Activated CD8-positive, alpha-beta memory T cell treated with anti-CD3 and anti-CD28 coated beads for 1 hour (primary cell): ENCODE results near the gene MYL9.

Source experiments
- DNase-seq, 2 donors: peaks; one replicate each; pipeline ENCODE4 v3.0.0-alpha.2; 2020; ENCODE audit warnings: low read depth in 1 of 2; ENCODE audit errors: extremely low read depth in 1 of 2

The MYL9 gene

DNA sequence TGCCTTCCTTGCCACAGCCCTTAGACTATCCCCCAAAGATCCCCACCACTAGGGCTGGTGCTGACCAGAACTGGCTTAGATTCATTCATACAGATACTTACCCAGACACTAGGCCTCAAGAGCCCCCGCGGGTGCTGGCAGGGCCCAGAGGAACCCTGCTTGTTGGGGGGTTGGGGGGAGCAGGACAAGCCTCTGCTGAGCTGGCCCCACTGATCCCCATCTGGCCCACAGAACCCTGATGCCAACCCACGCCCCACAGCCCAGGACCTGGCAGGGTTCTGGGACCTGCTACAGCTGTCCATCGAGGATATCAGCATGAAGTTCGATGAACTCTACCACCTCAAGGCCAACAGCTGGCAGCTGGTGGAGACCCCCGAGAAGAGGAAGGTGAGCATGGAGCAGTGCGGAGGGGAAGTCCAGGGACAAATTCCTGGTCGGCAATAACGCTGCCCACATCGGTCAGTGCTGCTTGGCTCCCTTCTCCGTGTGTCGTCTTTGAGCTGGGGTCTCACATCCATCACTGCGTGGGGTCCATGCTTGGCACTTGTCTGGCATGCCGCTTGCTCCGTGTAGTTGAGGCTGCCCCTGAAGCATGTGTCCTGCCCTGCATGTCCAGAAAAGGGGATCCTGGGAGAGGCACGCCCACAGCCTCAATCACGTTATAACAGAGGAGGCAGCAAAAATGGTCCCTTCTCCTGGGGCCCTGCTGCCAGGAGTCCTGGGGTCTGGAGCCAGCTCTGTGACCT, 15.5 kb upstream of the MYL9 start:
- no peak for DNase-seq

GRCh38 chr20:36526521-36527011, 14.8 kb upstream of the MYL9 start:
- no peak for DNase-seq

DNA sequence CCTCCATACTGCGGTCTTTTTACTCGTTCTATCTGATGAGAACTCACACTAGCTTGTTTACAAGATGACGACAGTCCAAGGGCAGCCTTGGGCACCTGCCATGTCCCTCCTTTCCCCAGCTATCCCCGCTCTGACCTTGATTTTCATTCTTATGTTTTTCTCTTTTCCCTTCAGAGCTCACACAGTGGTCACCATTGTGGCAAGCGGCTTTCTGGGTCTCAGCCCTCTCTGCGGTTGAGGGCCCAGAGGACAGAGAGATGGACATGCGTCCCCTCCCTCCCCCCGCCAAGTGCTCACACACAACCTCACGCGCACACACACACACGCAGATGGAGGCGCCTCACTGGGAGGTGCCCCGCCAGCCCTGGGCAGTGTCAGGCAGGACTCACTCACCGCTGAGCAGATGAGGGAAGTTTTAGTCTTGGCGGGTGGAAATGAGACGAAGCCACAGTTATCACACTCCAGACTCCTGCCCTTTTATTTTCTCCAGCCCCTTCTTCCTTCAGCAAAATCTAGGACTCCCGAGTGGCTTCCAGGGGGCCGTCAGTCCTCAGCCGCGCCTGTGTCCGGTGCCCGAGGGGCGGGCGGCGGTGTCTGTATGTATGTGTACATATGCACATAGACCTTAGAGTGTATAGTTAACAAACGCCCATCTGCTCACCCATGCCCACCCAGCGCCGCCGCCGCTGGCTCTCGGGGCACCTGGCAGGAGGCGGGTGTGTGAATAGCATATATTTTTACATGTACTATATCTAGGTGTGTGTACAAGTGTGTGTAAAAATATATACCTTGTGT, 13.8 kb upstream of the MYL9 start:
- no peak for DNase-seq

DNA sequence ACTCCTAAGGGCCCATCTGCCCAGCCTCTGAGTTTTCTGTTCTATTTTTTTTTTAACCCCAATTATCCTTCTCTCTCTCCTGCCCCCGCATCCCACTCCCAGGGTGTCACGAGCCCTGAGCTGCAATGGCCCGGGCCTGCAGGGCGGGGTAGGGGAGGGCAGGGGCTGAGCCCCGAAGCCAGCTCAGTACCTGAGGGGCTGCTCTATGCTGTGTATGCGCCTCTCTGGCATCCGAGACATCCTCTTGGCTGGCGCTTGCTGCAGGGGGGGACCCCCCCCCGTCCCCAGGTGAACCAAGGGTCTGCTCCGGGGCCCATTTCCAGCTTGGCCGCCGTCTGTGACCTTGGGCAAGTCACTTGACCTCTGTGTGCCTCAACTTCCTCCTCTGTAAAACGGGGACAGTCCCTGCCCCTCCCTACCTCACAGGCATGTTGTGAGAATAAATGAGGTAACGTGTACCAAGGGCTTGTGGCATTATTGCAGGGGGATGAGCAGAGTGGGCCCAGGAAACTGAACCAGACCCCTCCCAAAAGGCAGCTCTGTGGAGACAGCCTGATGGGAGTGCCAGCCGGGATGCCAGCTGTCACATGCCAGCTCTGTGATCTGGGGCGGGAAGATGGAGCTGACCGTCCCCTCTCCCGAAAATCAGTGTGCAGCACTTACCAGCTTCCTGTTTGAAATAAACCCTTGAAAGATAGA, 13.0 kb upstream of the MYL9 start:
- DNase-seq, result no peak

- DNase-seq, result no peak
Observed at GRCh38 chr20:36528875-36529417, 12.4 kb upstream of the MYL9 start.

- DNase-seq, result no peak
Observed at GRCh38 chr20:36532388-36532787, 8.9 kb upstream of the MYL9 start.

DNA sequence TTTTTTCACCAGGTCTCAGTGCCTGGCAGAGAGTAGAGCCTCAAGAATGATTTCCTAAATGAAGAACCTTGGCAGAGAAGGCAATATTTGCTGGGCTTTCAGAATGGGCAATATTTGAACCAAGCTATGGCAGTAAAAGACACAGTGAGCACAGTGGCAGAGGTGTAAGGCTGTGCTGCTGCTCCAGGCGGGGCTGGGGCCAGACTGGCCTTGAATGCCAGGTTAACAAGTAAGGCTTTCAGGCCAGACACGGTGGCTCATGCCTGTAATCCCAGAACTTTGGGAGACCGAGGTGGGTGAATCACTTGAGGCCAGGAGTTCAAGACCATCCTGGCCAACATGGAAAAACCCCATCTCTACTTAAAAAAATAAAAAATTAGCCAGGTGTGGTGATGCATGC, 8.5 kb upstream of the MYL9 start:
- DNase-seq, result no peak

DNA sequence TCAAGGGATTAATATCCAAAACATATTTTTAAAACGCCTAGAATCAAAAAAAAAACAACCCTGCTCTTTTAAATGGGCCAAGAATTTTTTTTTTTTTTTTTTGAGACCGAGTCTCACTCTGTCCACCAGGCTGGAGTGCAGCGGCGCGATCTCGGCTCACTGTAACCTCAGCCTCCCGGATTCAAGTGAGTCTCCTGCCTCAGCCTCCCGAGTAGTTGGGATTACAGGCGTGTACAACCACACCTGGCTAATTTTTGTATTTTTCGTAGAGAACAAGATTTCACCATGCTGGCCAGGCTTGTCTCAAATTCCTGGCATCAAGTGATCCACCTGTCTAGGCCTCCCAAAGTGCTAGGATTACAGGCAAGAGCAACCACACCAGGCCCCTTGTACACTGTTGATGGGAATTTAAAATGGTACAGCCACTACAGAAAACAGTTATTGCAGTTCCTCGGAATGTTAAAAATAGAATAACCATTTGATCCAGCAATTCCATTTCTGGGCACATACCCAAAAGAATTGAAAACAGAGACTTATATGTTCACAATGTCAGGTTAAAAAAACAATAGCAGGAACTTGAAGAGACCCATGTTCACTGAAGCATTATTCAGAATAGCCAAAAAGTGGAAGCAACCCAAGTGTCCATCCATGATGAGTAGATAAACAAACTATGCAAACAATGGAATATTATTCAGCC, 3.1 kb upstream of the MYL9 start:
- DNase-seq, result no peak

- DNase-seq, result no peak
Observed at GRCh38 chr20:36540551-36541211, 638 bp upstream of the MYL9 start.

DNA sequence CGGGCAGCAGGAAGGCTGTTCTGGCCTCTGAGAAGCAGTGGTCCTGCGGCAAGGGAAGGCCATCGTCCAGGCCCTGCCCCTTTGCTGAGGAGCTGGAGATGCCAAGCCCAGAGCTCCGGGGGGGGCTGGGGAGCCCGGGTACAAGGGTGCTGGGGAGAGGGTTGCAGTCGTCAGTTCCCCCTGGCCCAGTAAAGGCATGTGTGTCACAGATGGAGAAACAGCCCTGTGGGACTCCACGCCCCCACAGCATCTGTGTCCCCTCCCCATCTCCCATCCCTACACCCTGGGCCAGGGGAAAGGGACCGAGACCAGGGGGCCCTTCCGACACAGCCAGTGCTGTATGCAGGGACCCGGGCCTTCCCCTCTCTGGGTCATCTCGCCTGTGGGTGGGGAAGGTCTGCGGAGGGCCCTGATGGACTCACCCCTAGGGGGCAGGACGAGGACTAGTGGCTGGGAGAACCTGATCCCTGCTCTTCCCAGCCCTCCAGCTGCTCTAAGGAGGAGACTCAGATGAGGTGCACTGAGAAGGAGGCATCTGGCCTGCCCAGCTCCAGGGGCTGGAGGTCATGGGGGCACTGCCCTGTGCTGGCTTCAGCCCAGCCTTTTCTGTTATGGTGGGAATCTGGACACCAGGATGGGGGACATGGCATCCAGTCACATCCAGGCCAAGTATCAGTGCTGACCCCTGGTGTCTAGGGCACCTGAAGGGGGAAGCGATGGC, 609 bp downstream of the MYL9 start:
- no peak for DNase-seq

- DNase-seq, result no peak
Observed at GRCh38 chr20:36542516-36543183, 1.3 kb downstream of the MYL9 start.

- no peak for DNase-seq
Observed at GRCh38 chr20:36543184-36544133, 2.1 kb downstream of the MYL9 start.

DNA sequence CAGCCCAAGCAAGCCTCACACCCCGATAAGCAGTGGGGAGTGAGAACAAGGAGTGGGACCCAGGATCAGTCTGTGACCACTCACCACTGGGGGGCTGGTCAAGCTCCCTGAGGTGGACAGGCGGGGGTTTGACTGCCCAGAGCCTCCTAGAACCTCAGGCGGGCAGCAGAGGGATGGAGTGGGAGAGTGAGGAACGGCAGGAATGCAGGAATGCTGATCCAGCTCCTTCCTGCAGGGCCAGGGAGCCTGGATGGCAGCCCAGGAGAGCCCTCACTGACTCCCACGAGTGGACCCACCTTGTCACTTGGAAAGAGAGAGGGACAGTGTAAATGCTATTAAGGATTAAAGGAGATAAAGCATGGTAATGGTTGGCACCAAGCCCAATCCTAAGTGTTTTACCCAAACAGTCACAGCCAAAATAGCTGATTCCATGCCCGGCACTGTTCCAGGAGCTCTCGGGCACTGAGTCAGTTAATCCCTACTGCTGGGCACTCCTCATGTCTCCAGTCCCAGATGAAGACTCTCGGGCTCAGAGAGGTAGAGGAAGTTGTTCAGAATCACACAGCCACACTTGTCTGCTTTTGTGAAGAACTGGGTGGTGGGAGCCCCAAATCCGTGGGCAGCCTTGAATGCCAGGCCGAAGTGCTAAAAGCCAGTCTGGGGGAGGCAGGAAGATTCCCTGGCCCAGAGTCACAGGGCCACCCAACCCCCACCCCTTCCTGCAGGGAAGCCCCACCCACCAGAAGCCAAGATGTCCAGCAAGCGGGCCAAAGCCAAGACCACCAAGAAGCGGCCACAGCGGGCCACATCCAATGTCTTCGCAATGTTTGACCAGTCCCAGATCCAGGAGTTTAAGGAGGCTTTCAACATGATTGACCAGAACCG, 3.1 kb downstream of the MYL9 start:
- DNase-seq, result no peak

DNA sequence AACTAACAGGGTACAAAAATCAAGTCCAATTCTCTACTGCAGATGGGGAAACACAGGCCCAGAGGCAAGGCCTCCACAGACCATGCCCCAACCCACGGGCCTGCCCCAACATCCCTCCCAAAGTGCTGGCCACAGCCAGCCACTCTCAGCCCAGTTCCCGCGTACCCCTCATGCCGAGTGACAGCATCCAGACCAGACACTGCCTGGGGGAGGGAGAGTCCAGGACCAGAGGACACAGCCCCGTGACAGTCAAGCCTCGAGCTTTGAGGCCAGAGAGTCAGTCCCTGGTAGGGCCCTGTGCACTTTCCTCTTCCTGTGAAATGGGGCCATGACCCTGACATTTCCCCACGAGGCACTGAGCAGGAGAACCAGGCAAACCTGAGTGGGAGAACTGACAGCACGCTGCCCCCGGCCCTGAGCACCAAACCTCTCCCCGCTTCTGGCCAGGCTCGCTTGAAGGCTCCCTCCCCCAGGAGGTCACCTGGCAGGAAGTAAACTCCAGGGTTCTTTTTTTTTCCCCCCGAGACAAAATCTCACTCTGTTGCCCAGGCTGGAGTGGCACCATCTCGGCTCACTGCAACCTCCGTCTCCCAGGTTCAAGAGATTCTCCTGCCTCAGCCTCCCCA, 4.9 kb downstream of the MYL9 start:
- DNase-seq, result no peak

GRCh38 chr20:36547186-36548005, 6.1 kb downstream of the MYL9 start:
- no peak for DNase-seq

- no peak for DNase-seq
Observed at GRCh38 chr20:36548006-36548315, 6.6 kb downstream of the MYL9 start.
